Mesodermal cell (in vitro differentiated cells): Measurements from ENCODE around the gene SNX25.
"Not testable (repeated sequence)": the region's sequence is repeated elsewhere in the genome, so short reads cannot be mapped to it uniquely, and the experiment has no call there.

Experiments
- H3K27ac ChIP-seq: 2 replicates; pipeline ENCODE4 v1.7.0; 2013; ENCODE audit warnings: mild to moderate bottlenecking, low read depth, low read length, moderate library complexity; ENCODE audit not compliant: severe bottlenecking
- H3K36me3 ChIP-seq: 2 replicates; pipeline ENCODE4 v1.7.1; 2013; ENCODE audit warnings: mild to moderate bottlenecking, low read length, moderate library complexity; ENCODE audit not compliant: control insufficient read depth, insufficient read depth
- H3K4me1 ChIP-seq: one replicate; pipeline ENCODE4 v1.7.1; 2013; ENCODE audit warnings: mild to moderate bottlenecking, low read length; ENCODE audit not compliant: insufficient read depth, control insufficient read depth, poor library complexity, severe bottlenecking
- H3K4me3 ChIP-seq: 2 replicates; pipeline ENCODE4 v1.7.0; 2013; ENCODE audit warnings: low read length, control low read depth, mild to moderate bottlenecking; ENCODE audit not compliant: insufficient read depth, poor library complexity, severe bottlenecking; ENCODE audit errors: extremely low read depth
- H3K9me3 ChIP-seq: 2 replicates; pipeline ENCODE4 v1.7.1; 2013; ENCODE audit warnings: mild to moderate bottlenecking, low read length, moderate library complexity; ENCODE audit not compliant: control insufficient read depth
- WGBS, 2 experiments: methylation state at CpG; one replicate each; pipeline ENCODE4 v1.1.5; 2013; ENCODE audit warnings: missing lambda C conversion rate in 2 of 2; ENCODE audit not compliant: insufficient coverage in 2 of 2; 5-methylcytosine and 5-hydroxymethylcytosine counted together

SNX25 gene

DNA sequence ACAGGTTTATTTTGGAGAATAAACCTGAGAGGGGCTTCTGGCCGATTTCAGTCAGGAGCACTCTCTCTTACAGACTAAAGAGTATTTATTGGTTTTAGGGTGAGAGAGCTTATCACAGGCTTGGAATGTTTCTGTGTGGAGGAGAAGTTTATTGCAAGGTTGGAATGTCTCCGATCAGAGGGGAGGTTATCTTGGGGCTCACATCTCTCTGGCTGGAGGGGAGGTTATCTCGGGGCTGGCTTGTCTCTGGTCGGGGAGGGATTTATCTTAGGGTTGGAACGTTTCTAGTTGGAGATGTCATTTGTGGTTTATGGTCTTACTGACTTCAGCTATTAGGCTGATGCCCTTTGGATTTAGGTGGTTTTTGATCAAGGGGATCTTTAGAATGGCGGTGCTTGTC, 115.0 kb downstream of the SNX25 start:
- H3K27ac ChIP-seq, H3K4me3 ChIP-seq, H3K9me3 ChIP-seq, H3K4me1 ChIP-seq: not testable (repeated sequence)
- 86 to 96% methylated on average over 2 to 3 of the region's 6 CpGs for WGBS, 2 experiments
- peaks cover 29% of the 10 kb centered on the region for H3K36me3 ChIP-seq

GRCh38 chr4:185325721-185326120, 116.3 kb downstream of the SNX25 start:
- peaks cover 24% of the 10 kb centered on the region for H3K36me3 ChIP-seq
- WGBS, 2 experiments = 100% methylated on average over 1 of the region's 1 CpG; no CpG with 5 or more reads in 1 of the 2 experiments
- not testable (repeated sequence) for H3K27ac ChIP-seq, H3K4me1 ChIP-seq, H3K4me3 ChIP-seq
- peaks cover 14% of the 10 kb centered on the region for H3K9me3 ChIP-seq

DNA sequence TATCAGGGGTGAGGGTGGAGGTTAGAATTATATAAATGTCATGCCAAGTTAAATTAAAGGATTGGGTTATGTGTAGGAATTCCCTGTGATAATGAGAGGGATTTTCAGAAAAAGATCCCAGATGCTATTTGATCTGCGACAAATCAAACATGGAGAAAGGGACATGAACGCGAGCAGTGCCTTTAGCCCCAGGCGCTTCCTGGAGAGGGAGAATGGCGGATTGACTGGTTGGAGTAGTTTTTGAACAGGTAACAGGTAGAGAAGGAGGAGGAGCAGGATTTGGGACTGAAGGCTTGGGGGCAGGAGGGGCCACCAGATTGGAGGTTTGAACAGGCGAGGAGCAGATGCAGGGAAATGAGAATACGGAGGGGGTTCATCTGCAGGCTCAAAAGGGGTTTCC, 119.2 kb downstream of the SNX25 start:
- Histone ChIP-seq H3K4me3 (no peak overlapping the region), H3K36me3 (peaks cover 11% of the 10 kb centered on the region), H3K9me3 (peaks cover 14% of the 10 kb centered on the region), H3K4me1 (no peaks in the 10 kb centered on the region), H3K27ac (no peak overlapping the region)
- WGBS, 2 experiments = 96 to 98% methylated on average over 7 of the region's 7 CpGs

- 100% methylated on average over 1 to 2 of the region's 2 CpGs for WGBS, 2 experiments
- not testable (repeated sequence) for H3K4me1 ChIP-seq, H3K27ac ChIP-seq, H3K4me3 ChIP-seq, H3K9me3 ChIP-seq
- peaks cover 11% of the 10 kb centered on the region for H3K36me3 ChIP-seq
These were observed 120.6 kb downstream of the SNX25 start for GRCh38 chr4:185329879-185330510.

DNA sequence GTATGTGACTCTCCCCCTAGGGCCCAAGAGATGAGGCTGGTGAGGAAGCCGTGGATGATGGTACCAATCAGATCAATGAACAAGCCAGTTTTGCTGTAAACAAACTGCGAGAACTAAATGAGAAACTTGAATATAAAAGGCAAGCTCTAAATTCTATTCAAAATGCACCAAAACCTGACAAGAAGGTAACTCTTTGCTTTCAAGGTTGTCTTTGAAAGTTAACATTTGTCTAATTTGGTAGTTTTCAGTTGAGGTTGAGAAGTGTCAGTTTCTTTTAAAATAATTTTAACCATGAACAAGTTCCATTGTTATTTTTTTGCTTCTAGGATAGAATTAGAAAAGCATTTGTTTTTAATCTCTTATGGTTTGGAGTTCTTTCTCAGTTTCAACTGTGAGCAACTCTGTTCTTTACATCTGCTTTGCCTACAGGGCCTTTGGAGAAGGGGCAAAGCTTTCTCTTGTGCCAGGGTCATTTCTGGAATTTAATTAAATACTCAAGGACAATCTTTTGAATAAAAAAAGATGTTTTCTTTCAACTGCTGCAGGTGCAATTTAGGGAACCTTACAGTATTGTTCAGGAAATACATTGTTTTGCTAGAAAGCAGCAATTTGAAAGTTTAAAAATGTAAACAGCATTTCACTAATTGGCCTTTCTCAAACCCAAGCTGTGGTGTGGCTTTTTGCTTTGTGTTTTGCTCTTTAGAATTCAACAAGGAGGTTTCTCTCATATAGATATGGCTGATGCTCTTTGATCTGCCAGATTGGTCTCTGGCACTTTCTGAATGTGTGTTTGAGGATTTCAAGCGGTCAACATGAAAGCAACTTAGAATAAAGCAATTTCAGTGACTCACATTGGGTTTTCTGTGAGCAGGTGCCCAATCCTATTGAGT, 123.4 kb downstream of the SNX25 start:
- Histone ChIP-seq H3K4me3 (no peak overlapping the region), H3K36me3 (peaks cover 11% of the 10 kb centered on the region), H3K27ac (no peak overlapping the region), H3K4me1 (no peaks in the 10 kb centered on the region), H3K9me3 (peaks cover 9% of the 10 kb centered on the region)
- WGBS, 2 experiments = 100% methylated on average over 1 of the region's 3 CpGs; no CpG with 5 or more reads in 1 of the 2 experiments

DNA sequence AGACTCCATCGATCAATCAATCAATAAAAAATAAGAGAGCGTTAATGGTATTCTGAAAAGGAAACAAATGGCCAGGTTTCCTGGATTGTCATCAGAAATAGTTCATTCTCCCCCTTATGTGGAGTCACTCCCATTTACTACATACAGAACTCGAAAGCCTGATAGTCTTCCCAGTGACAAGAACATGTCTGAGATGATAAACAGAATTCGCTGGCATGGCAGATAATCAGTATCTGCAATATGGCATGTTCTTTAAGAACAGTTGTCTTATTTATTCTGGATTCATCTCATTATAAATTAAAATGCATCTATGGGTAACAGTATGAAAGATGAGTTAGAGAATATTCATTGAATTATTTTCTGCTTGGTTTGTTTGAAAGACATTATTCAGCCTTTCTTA, 124.9 kb downstream of the SNX25 start:
- Histone ChIP-seq H3K36me3 (peaks cover 11% of the 10 kb centered on the region), H3K4me3 (no peak overlapping the region), H3K9me3 (peaks cover 17% of the 10 kb centered on the region), H3K27ac (no peak overlapping the region), H3K4me1 (no peaks in the 10 kb centered on the region)
- WGBS, 2 experiments = 93% methylated on average over 3 of the region's 4 CpGs; no CpG with 5 or more reads in 1 of the 2 experiments

- peaks cover 15% of the 10 kb centered on the region for H3K36me3 ChIP-seq
- no peak overlapping the region for H3K4me3 ChIP-seq
- H3K4me1 ChIP-seq = no peaks in the 10 kb centered on the region
- H3K27ac ChIP-seq = no peak overlapping the region
- WGBS, 2 experiments = 100% methylated on average over 1 of the region's 1 CpG; no CpG with 5 or more reads in 1 of the 2 experiments
- peaks cover 13% of the 10 kb centered on the region for H3K9me3 ChIP-seq
These were observed 126.2 kb downstream of the SNX25 start for GRCh38 chr4:185335579-185335978.

- H3K36me3 ChIP-seq = peaks cover 28% of the 10 kb centered on the region
- peaks cover 13% of the 10 kb centered on the region for H3K9me3 ChIP-seq
- no peak overlapping the region for H3K4me3 ChIP-seq
- 83 to 100% methylated on average over 1 of the region's 3 CpGs for WGBS, 2 experiments
- H3K27ac ChIP-seq = no peak overlapping the region
- H3K4me1 ChIP-seq = peaks cover 4% of the 10 kb centered on the region
These were observed 130.5 kb downstream of the SNX25 start for GRCh38 chr4:185339941-185340340.

DNA sequence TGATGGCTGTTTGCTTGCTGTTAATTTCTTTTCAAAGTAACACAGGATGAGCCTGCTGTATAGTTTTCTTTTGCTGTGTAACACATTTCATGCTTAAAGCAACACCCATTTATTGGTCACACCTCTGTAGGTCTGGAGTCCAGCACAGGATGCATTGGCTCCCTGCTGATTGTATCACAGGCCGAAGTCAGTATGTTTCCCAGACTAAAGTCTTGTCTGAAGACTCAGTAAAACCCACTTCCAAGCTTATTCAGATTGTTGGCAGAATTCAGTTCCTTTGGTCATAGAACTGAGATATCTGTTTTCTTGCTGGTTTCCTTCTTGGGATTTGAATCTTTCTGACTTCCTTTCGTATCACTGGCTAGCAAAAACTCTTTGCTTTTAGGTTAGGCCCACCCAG, 132.0 kb downstream of the SNX25 start:
- Histone ChIP-seq H3K36me3 (peaks cover 29% of the 10 kb centered on the region), H3K4me1 (peaks cover 4% of the 10 kb centered on the region), H3K27ac (no peak overlapping the region), H3K4me3 (no peak overlapping the region), H3K9me3 (peaks cover 13% of the 10 kb centered on the region)
- 100% methylated on average over 1 to 2 of the region's 2 CpGs for WGBS, 2 experiments

DNA sequence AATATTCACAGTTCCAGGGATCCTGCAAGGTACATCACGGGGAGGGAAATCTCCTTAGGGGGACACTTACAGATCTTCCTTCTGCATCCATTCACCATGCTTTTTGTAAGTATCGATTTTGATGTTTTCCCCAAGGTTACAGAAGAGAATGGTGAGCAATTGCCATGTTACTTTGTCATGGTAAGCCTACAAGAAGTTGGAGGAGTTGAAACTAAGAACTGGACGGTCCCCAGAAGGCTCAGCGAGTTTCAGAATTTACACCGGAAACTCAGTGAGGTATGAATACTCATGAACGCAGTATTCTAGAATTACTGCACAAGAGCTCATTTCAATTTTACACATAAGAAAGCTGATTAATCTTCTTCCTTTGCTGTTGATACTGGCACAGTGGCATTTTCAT, 132.4 kb downstream of the SNX25 start:
- peaks cover 13% of the 10 kb centered on the region for H3K9me3 ChIP-seq
- H3K27ac ChIP-seq = no peak overlapping the region
- WGBS, 2 experiments = 96 to 98% methylated on average over 4 to 5 of the region's 6 CpGs
- peaks cover 34% of the 10 kb centered on the region for H3K36me3 ChIP-seq
- no peak overlapping the region for H3K4me3 ChIP-seq
- H3K4me1 ChIP-seq = peaks cover 4% of the 10 kb centered on the region
